ENCODE data around the gene TMEM41B.
"Not testable (repeated sequence)": the region's sequence is repeated elsewhere in the genome, so short reads cannot be mapped to it uniquely, and the experiment has no call there.

The TMEM41B gene

GRCh38 chr11:9304178-9304577, 10.2 kb downstream of the TMEM41B start:
- no peak for DNase-seq

- DNase-seq, result no peak
Measured at GRCh38 chr11:9302448-9302847, 11.9 kb downstream of the TMEM41B start.

GRCh38 chr11:9301720-9302119, 12.7 kb downstream of the TMEM41B start:
- DNase-seq, result no peak

- DNase-seq, result no peak
Measured at GRCh38 chr11:9293646-9294045, 20.7 kb downstream of the TMEM41B start.

GRCh38 chr11:9285850-9286587, 28.4 kb downstream of the TMEM41B start:
- no peak for DNase-seq

- DNase-seq, result peak; percentile 93
Measured at GRCh38 chr11:9280655-9281301, 33.6 kb downstream of the TMEM41B start.

- no peak for DNase-seq
Measured at GRCh38 chr11:9277176-9277575, 37.2 kb downstream of the TMEM41B start.

GRCh38 chr11:9276571-9276970, 37.8 kb downstream of the TMEM41B start:
- peak; percentile 64 for DNase-seq

- DNase-seq, result no peak
Measured at GRCh38 chr11:9274499-9275258, 39.7 kb downstream of the TMEM41B start.

GRCh38 chr11:9273376-9274336, 40.7 kb downstream of the TMEM41B start:
- peak; percentile 79 for DNase-seq

- no peak for DNase-seq
Measured at GRCh38 chr11:9269492-9270013, 44.8 kb downstream of the TMEM41B start.

GRCh38 chr11:9267680-9268079, 46.7 kb downstream of the TMEM41B start:
- DNase-seq, result no peak

GRCh38 chr11:9266926-9267325, 47.5 kb downstream of the TMEM41B start:
- DNase-seq, result no peak

GRCh38 chr11:9266132-9266736, 48.2 kb downstream of the TMEM41B start:
- DNase-seq, result no peak

- DNase-seq, result peak; percentile 87
Measured at GRCh38 chr11:9265211-9266131, 48.9 kb downstream of the TMEM41B start, which contains the start of gene DENND5A. Gene DENND5A, minus strand, starts transcription at chr11:9265350. Its CDS starts 281 bp downstream, at chr11:9265069.

GRCh38 chr11:9264316-9265210, 49.8 kb downstream of the TMEM41B start:
- DNase-seq, result peak; percentile 93

GRCh38 chr11:9263840-9264315, 50.5 kb downstream of the TMEM41B start:
- DNase-seq, result peak; percentile 77

GRCh38 chr11:9260838-9261146, 53.6 kb downstream of the TMEM41B start:
- DNase-seq, result not testable (repeated sequence)

All from hematopoietic multipotent progenitor cell treated with erythropoietin and hydrocortisone succinate and interleukin-3 and kit ligand, for 4 days (in vitro differentiated cells).